Ishikawa (cell line): ENCODE data around the gene PPP1R36.

ENCODE experiments used
- EP300 ChIP-seq: IDR thresholded peaks from 2 replicates; pipeline ENCODE4 v1.6.1; 2012; ENCODE audit warnings: borderline replicate concordance
- FOXM1 ChIP-seq: IDR thresholded peaks from 2 replicates; pipeline ENCODE4 v1.6.1; 2012; ENCODE audit warnings: low read depth, borderline replicate concordance
- YY1 ChIP-seq: IDR thresholded peaks from 2 replicates; pipeline ENCODE4 v1.6.1; 2012; ENCODE audit warnings: low read depth
- TF ChIP-seq, protein P1 (sequence below): IDR thresholded peaks from 2 replicates; pipeline ENCODE4 v1.6.1; 2012; ENCODE audit warnings: low read depth, mild to moderate bottlenecking
- TF ChIP-seq, protein P2 (sequence below): IDR thresholded peaks from 2 replicates; pipeline ENCODE4 v1.6.1; 2012

DNA sequence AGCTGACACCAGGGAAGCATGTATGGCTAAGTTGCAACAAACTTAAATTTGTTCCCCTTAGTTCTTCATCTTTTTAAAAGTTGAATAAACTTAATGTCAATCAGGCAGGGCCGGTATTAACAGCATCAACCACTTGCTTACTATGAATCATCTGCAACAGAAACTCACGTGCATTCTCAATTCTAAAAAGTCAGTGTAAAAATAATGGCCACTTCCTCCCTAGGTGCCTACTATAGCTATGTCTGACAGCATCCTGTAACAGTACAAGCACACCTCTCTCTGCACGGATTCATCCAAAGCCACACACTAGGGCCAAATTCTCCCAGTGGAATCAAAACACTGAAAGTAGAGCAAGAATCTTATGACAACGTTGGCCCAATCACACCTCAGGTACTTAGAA is 48.6 kb downstream of the PPP1R36 start:
- TF ChIP-seq, protein P1, sequence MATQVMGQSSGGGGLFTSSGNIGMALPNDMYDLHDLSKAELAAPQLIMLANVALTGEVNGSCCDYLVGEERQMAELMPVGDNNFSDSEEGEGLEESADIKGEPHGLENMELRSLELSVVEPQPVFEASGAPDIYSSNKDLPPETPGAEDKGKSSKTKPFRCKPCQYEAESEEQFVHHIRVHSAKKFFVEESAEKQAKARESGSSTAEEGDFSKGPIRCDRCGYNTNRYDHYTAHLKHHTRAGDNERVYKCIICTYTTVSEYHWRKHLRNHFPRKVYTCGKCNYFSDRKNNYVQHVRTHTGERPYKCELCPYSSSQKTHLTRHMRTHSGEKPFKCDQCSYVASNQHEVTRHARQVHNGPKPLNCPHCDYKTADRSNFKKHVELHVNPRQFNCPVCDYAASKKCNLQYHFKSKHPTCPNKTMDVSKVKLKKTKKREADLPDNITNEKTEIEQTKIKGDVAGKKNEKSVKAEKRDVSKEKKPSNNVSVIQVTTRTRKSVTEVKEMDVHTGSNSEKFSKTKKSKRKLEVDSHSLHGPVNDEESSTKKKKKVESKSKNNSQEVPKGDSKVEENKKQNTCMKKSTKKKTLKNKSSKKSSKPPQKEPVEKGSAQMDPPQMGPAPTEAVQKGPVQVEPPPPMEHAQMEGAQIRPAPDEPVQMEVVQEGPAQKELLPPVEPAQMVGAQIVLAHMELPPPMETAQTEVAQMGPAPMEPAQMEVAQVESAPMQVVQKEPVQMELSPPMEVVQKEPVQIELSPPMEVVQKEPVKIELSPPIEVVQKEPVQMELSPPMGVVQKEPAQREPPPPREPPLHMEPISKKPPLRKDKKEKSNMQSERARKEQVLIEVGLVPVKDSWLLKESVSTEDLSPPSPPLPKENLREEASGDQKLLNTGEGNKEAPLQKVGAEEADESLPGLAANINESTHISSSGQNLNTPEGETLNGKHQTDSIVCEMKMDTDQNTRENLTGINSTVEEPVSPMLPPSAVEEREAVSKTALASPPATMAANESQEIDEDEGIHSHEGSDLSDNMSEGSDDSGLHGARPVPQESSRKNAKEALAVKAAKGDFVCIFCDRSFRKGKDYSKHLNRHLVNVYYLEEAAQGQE, result no peak
- TF ChIP-seq FOXM1 (no peak), EP300 (no peak), YY1 (no peak)
- TF ChIP-seq, protein P2, sequence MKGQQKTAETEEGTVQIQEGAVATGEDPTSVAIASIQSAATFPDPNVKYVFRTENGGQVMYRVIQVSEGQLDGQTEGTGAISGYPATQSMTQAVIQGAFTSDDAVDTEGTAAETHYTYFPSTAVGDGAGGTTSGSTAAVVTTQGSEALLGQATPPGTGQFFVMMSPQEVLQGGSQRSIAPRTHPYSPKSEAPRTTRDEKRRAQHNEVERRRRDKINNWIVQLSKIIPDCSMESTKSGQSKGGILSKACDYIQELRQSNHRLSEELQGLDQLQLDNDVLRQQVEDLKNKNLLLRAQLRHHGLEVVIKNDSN, result no peak
